HEK293T (cell line): Measurements from ENCODE around the gene METTL9.

Source experiments
- ARNT ChIP-seq: fragments of 450-650 bp; IDR thresholded peaks from 2 replicates; pipeline ENCODE4 v1.6.1; 2017; ENCODE audit warnings: mild to moderate bottlenecking
- BHLHE40 ChIP-seq: fragments of 450-650 bp; IDR thresholded peaks from 2 replicates; pipeline ENCODE4 v1.6.1; 2016; ENCODE audit warnings: mild to moderate bottlenecking, moderate library complexity, borderline replicate concordance
- ELF4 ChIP-seq: fragments of 450-650 bp; IDR thresholded peaks from 2 replicates; pipeline ENCODE4 v1.6.1; 2017; ENCODE audit warnings: antibody characterized with exemption
- FOXA1 ChIP-seq: fragments of 450-650 bp; IDR thresholded peaks from 2 replicates; pipeline ENCODE4 v1.6.1; 2016; ENCODE audit warnings: mild to moderate bottlenecking
- FOXM1 ChIP-seq: fragments of 450-650 bp; IDR thresholded peaks from 2 replicates; pipeline ENCODE4 v1.6.1; 2017; ENCODE audit warnings: mild to moderate bottlenecking, borderline replicate concordance
- L3MBTL2 ChIP-seq: fragments of 450-650 bp; conservative IDR thresholded peaks from 2 replicates; pipeline ENCODE4 v1.6.1; 2016; ENCODE audit warnings: mild to moderate bottlenecking
- LEF1 ChIP-seq: fragments of 450-650 bp; IDR thresholded peaks from 2 replicates; pipeline ENCODE4 v1.6.1; 2017; ENCODE audit warnings: mild to moderate bottlenecking, borderline replicate concordance
- NFRKB ChIP-seq: fragments of 450-650 bp; IDR thresholded peaks from 2 replicates; pipeline ENCODE4 v1.6.1; 2016; ENCODE audit warnings: mild to moderate bottlenecking, moderate library complexity
- SP1 ChIP-seq: fragments of 450-650 bp; IDR thresholded peaks from 2 replicates; pipeline ENCODE4 v1.6.1; 2017
- SUZ12 ChIP-seq: fragments of 450-650 bp; IDR thresholded peaks from 2 replicates; pipeline ENCODE4 v1.6.1; 2016; ENCODE audit warnings: mild to moderate bottlenecking
- TARDBP ChIP-seq: fragments of 450-650 bp; IDR thresholded peaks from 2 replicates; pipeline ENCODE4 v1.6.1; 2016
- ZNF384 ChIP-seq: fragments of 450-650 bp; IDR thresholded peaks from 2 replicates; pipeline ENCODE4 v1.6.1; 2016
- TF ChIP-seq, protein P1 (sequence below): fragments of 450-650 bp; IDR thresholded peaks from 2 replicates; pipeline ENCODE4 v1.6.1; 2016

DNA sequence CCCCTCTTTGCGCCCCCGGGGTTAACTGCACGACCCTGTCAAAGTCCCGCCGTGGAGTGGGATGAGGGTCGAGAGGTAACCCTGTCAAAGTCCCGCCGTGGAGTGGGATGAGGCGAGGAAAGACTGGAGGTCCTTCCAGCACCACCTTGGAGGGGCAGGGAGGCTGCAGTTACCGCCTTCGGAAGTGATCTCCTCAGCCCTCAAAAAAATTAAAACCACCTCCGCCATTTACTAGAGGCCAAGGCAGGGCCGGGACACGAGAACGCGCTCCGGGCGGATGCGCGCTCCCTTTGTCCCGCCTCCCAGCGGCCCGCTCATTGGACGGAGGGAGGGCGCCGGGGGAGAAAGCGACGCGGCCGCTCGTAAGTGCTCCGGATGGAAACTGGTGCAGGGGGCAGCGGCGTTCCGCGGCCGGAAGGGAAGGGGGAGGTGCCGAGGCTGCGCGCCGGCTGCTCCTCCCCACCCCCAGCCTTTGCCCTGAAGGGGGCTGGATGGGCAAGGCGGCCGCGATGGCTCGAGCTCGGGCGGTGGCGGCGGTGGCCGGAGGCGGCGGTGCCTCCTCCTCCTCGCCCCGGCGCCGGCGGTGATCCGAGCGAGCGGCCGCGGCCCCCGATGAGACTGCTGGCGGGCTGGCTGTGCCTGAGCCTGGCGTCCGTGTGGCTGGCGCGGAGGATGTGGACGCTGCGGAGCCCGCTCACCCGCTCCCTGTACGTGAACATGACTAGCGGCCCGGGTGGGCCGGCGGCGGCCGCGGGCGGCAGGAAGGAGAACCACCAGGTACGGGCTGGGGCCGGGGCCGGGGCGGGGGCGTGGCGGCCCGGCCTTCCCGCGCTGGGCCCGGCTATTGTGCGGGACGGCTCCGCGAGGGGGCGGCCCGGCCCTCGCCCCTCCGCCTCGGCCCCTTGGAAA is at the start of gene METTL9:
- TF ChIP-seq FOXM1 (no peak), ARNT (peak; percentile 81), SP1 (no peak), TARDBP (no peak), FOXA1 (no peak), BHLHE40 (no peak), ZNF384 (no peak), ELF4 (no peak), SUZ12 (no peak), NFRKB (no peak), LEF1 (peak; percentile 71; the same call in 1 of the 2 replicates), L3MBTL2 (no peak; the same call in 1 of the 2 replicates)
- TF ChIP-seq, protein P1, sequence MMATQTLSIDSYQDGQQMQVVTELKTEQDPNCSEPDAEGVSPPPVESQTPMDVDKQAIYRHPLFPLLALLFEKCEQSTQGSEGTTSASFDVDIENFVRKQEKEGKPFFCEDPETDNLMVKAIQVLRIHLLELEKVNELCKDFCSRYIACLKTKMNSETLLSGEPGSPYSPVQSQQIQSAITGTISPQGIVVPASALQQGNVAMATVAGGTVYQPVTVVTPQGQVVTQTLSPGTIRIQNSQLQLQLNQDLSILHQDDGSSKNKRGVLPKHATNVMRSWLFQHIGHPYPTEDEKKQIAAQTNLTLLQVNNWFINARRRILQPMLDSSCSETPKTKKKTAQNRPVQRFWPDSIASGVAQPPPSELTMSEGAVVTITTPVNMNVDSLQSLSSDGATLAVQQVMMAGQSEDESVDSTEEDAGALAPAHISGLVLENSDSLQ: no peak
